Measurements from ENCODE around the gene SAT2. TPM values are rescaled to one million over a fixed set of nuclear protein-coding genes. Genes with fewer than 3 reads are reported as not detected.
"Not testable (repeated sequence)": the region's sequence is repeated elsewhere in the genome, so short reads cannot be mapped to it uniquely, and the experiment has no call there.

SAT2 gene
- total RNA-seq, 2 experiments from 2014 or later = 15.9 to 22.2 TPM

DNA sequence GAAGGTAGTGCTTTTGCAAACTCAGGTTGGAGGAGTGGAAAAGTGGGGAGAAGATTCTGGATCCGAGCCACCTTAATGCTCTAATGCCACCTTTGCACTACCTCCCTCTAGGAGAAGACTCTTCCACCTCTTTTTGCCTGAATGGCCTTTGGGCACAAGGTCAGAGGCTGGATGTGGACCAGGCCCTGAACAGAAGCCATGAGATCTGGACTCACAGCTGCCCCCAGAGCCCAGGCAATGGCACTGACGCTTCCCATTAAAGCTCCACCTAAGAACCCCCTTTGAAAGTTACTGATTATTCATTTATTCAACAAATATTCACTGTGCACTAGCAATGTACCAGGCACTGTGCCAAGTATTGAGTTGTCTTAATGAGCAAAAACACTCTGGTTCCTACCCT lies 5.5 kb upstream of the SAT2 start:
- intact Hi-C loops (cut with DNase I, micrococcal nuclease) = loop anchor here in 1 of 2 experiments (5.0 kb wide), 1 partner anchor 39 kb away; no protein-coding TSS in a partner anchor
- ChIA-PET CTCF (interaction anchor here (0.7 to 4.9 kb wide), 12 partner anchors 9 to 407 kb away, joined by 3 to 20 read pairs (median 5); partner anchors contain the start of genes ATP1B2, TP53 and WRAP53), POLR2A (interaction anchor here (0.6 kb wide), 1 partner anchor 49 kb away, joined by 7 read pairs; no protein-coding TSS in a partner anchor)
- no peaks in the 10 kb centered on the region for H3K9me3 Mint-ChIP-seq (ENCODE audit: low read depth)
- H3K4me3 Mint-ChIP-seq = no peak overlapping the region
- H3K27ac Mint-ChIP-seq = no peak overlapping the region
- H3K4me1 Mint-ChIP-seq = no peaks in the 10 kb centered on the region
- no peaks in the 10 kb centered on the region for H3K27me3 Mint-ChIP-seq
- DNase-seq (no peak), ATAC-seq (no peak)
- no peaks in the 10 kb centered on the region for H3K36me3 Mint-ChIP-seq (ENCODE audit: low read depth)

DNA sequence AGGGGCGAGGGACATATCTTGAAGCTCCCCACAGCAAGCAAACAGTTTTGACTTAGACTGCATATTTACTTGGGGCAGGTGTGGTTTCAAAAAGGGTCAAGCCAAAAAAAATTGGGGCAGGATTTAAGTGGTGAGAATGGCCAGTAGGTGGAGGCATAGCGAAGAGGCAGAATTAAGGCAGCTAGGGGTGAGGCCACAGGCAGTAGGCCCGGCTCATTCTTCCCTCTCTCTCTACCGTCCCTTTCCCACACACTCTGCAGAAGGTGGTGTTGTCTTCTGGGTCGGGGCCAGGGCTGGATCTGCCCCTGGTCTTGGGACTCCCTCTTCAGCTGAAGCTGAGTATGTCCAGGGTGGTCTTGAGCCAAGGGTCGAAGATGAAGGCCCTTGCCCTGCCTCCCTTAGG lies 4.9 kb upstream of the SAT2 start:
- no peaks in the 10 kb centered on the region for H3K36me3 Mint-ChIP-seq (ENCODE audit: low read depth)
- peaks cover 2% of the 10 kb centered on the region for H3K4me1 Mint-ChIP-seq
- no peak overlapping the region for H3K4me3 Mint-ChIP-seq
- DNase-seq (peak; percentile 59), ATAC-seq (peak; percentile 46)
- no peaks in the 10 kb centered on the region for H3K27me3 Mint-ChIP-seq
- intact Hi-C loops (cut with DNase I, micrococcal nuclease) = loop anchor here (1.0 to 5.0 kb wide), 3 partner anchors 40 to 86 kb away; partner anchors contain the start of gene WRAP53 (in 2 of the 2)
- H3K9me3 Mint-ChIP-seq (ENCODE audit: low read depth) = no peaks in the 10 kb centered on the region
- no peak overlapping the region for H3K27ac Mint-ChIP-seq
- POLR2A ChIA-PET = interaction anchor here (0.6 kb wide), 2 partner anchors 9 to 49 kb away, joined by 3 to 7 read pairs; no protein-coding TSS in a partner anchor
- CTCF ChIA-PET = interaction anchor here (0.6 to 4.9 kb wide), 15 partner anchors 10 to 407 kb away, joined by 3 to 20 read pairs (median 5); partner anchors contain the start of genes ATP1B2, TP53 and WRAP53

DNA sequence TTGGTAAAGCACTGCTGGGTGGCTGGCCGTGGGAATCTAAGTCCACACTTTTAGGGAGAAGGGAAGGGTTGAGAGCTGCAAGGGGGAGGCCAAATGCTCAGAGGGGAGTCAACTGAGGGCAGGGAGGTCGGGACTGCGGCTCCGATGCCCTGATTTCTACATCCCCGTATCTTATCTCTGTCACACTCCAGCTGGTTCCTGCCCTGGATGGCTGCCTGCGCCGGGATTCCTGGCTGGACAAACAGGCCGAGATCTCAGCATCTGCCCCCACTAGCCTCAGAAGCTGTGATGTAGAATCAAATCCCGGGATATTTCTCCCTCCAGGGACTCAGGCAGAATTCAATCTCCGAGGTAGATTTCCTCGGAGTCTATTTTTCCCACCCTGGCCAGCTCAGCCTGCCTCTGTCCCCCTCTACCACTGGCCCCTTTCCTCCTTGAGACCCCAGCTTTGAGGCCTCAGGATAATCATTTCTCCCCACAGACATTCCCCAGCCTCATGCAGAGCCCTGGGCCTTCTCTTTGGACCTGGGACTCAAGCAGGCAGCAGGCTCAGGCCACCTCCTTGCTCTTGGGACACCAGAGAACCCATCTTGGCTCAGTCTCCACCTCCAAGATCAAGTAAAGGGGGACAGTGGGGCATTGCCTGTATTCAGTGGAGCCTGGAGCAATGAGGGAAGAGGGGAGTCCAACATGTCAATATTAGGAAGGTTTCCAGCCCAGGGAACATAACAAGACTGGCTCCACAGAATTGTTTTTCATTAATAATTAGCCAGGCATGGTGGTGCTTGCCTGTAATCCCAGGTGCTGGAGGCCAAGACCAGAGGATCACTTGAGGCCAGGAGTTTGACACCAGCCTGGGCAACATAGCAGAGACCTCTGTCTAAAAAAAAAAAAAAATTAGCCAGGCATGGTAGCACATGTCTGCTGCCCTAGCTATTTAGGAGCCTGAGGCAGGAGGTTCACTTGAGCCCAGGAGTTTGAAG lies 4.1 kb upstream of the SAT2 start:
- H3K27me3 Mint-ChIP-seq = no peaks in the 10 kb centered on the region
- peaks cover 5% of the 10 kb centered on the region for H3K4me1 Mint-ChIP-seq
- no peaks in the 10 kb centered on the region for H3K36me3 Mint-ChIP-seq (ENCODE audit: low read depth)
- no peak overlapping the region for H3K27ac Mint-ChIP-seq
- ChIA-PET CTCF (interaction anchor here (0.7 to 4.9 kb wide), 12 partner anchors 11 to 116 kb away, joined by 3 to 20 read pairs (median 6); partner anchors contain the start of genes ATP1B2, TP53 and WRAP53), POLR2A (interaction anchor here (0.6 kb wide), 1 partner anchor 10 kb away, joined by 3 read pairs; no protein-coding TSS in a partner anchor)
- DNase-seq = no peak
- H3K4me3 Mint-ChIP-seq = no peak overlapping the region
- no peaks in the 10 kb centered on the region for H3K9me3 Mint-ChIP-seq (ENCODE audit: low read depth)
- no peak for ATAC-seq
- intact Hi-C loops (cut with DNase I, micrococcal nuclease) = loop anchor here (1.0 to 5.0 kb wide), 3 partner anchors 41 to 87 kb away; partner anchors contain the start of gene WRAP53 (in 2 of the 2)

DNA sequence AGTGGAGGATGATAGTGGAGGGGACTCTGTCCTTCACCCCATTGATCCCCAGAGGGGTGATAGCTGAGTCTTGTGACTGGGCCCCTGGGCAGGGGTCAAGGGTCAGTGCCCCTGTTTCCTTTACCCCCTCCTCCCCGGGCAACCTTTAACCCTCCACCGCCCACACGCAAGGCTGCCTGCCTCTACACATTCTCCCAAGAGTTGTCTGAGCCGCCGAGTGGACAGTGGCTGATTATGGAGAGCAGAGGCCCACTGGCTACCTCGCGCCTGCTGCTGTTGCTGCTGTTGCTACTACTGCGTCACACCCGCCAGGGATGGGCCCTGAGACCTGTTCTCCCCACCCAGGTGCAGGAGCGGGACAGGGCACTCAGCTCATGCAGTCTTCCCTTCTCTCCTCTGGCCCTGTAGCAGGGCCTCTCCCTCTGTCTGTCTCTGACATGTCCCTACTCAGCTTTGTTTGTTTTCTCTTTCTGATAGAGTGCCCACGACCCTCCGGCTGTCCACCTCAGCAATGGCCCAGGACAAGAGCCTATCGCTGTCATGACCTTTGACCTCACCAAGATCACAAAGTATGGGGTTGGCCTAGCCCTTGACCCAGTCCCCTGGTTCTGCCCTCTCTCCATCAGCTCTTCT lies 2.4 kb upstream of the SAT2 start, which contains the start of gene SHBG:
SHBG (plus strand) TSS at position 197 of the 633 bp plus-strand sequence; CDS start at position 235, 38 bp downstream.
- POLR2A ChIA-PET = no interaction called here
- Mint-ChIP-seq H3K4me1 (peaks cover 11% of the 10 kb centered on the region), H3K27ac (no peak within 1 kb of the TSS), H3K9me3 (ENCODE audit: low read depth) (no peaks in the 10 kb centered on the region), H3K36me3 (ENCODE audit: low read depth) (peaks cover 1% of the 10 kb centered on the region), H3K27me3 (no peaks in the 10 kb centered on the region), H3K4me3 (no peak within 1 kb of the TSS)
- intact Hi-C loops (cut with DNase I, micrococcal nuclease) = loop anchor here in 1 of 2 experiments (5.0 kb wide), 1 partner anchor 42 kb away; no protein-coding TSS in a partner anchor
- DNase-seq (no peak), ATAC-seq (no peak)
- CTCF ChIA-PET = interaction anchor here (0.6 to 4.9 kb wide), 4 partner anchors 12 to 57 kb away, joined by 3 to 20 read pairs (median 5); partner anchors contain the start of gene TP53

DNA sequence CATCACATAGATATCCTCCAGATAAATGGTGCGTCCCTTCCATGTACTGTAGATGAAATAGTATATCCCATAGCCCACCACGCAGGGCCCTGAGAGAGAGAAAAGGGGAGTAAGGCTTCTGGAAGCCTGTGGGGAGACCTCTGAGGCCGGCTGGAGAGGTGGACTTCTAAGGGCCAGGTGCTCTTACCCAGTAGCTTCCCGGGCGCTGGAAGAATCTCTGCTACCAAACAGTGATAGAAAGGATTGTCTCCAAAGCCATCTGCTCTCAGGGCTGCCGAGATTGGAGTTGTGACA lies 718 bp downstream of the SAT2 start:
- no peaks in the 10 kb centered on the region for H3K27me3 Mint-ChIP-seq
- intact Hi-C loops (cut with DNase I, micrococcal nuclease) = loop anchor here (1.0 kb wide), 3 partner anchors 12 to 61 kb away; partner anchors contain the start of genes ATP1B2 (in 1 of the 2) and WRAP53 (in 1 of the 2)
- no peaks in the 10 kb centered on the region for H3K9me3 Mint-ChIP-seq (ENCODE audit: low read depth)
- DNase-seq (no peak), ATAC-seq (no peak)
- peak overlapping the region; percentile 78 for H3K27ac Mint-ChIP-seq
- ChIA-PET CTCF (interaction anchor here (0.6 to 1.3 kb wide), 6 partner anchors 14 to 194 kb away, joined by 3 to 4 read pairs (median 3); partner anchors contain the start of gene TP53), POLR2A (interaction anchor here (1.2 to 1.5 kb wide), 3 partner anchors 12 to 61 kb away, joined by 3 to 7 read pairs (median 5); partner anchors contain the start of genes FXR2 and TP53)
- peak overlapping the region; percentile 83 for H3K4me3 Mint-ChIP-seq
- H3K4me1 Mint-ChIP-seq = peaks cover 11% of the 10 kb centered on the region
- peaks cover 1% of the 10 kb centered on the region for H3K36me3 Mint-ChIP-seq (ENCODE audit: low read depth)

DNA sequence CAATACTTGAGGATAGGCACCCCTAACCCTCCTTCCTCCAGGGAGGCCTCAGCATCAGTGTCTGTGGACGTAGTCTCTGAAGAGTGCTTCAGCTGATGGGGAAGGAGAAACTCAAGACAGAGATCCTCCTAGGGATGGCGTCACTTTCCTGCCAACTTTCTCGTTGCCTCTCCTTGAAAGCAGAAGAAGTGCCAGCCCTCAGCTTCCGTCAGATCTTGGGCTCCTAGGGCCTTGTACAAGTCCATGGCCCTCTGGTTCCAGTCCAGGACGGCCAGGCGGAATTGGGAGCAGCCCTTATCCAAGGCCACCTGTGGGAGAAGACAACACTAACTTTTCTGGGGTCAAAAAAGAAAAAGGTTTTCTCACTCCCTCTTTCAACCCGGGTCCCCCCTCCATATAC lies 1.3 kb downstream of the SAT2 start:
- no peak for ATAC-seq
- CTCF ChIA-PET = interaction anchor here (1.0 to 1.3 kb wide), 4 partner anchors 16 to 61 kb away, joined by 3 to 4 read pairs (median 3); partner anchors contain the start of gene TP53
- Mint-ChIP-seq H3K27ac (no peak overlapping the region), H3K9me3 (ENCODE audit: low read depth) (no peaks in the 10 kb centered on the region), H3K27me3 (no peaks in the 10 kb centered on the region), H3K4me3 (peak overlapping the region; percentile 83), H3K4me1 (peaks cover 11% of the 10 kb centered on the region), H3K36me3 (ENCODE audit: low read depth) (peaks cover 1% of the 10 kb centered on the region)
- intact Hi-C loops (cut with DNase I, micrococcal nuclease) = no loop called here
- POLR2A ChIA-PET = interaction anchor here (0.6 kb wide), 1 partner anchor 33 kb away, joined by 4 read pairs; no protein-coding TSS in a partner anchor
- DNase-seq = no peak

DNA sequence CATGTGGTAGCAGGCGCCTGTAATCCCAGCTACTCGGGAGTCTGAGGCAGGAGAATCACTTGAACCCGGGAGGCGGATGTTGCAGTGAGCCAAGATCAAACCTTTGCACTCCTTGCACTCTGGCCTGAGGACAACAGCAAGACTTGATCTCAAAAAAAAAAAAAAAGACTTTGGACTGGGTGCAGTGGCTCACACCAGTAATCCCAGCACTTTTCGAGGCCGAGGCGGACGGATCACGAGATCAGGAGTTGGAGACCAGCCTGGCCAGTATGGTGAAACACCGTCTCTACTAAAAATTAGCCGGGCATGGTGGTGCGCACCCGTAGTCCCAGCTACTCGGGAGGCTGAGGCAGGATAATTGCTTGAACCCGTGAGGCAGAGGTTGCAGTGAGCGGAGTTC lies 1.9 kb downstream of the SAT2 start:
- ATAC-seq; H3K36me3 Mint-ChIP-seq (ENCODE audit: low read depth); H3K27me3 Mint-ChIP-seq; DNase-seq; POLR2A ChIA-PET; H3K27ac Mint-ChIP-seq; intact Hi-C loops (cut with DNase I, micrococcal nuclease); H3K4me3 Mint-ChIP-seq; H3K9me3 Mint-ChIP-seq (ENCODE audit: low read depth): not testable (repeated sequence)
- peaks cover 11% of the 10 kb centered on the region for H3K4me1 Mint-ChIP-seq
- CTCF ChIA-PET = interaction anchor here (1.0 kb wide), 1 partner anchor 47 kb away, joined by 3 read pairs; no protein-coding TSS in a partner anchor

DNA sequence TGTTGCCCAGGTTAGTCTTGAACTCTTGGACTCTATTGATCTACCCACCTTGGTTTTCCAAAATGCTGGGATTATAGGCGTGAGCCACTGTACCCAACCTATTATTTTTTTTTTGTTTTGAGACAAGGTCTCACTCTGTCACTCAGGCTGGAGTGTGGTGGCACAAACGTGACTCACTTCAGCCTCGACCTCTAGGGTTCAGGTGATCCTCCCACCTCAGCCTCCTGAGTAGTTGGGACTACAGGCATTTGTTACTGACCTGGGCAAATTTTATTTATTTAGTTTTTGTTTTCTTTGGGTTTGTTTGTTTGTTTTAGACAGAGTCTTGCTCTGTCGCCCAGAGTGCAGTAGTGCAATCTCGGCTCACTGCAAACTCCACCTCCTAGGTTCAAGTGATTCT lies 4.0 kb downstream of the SAT2 start:
- peaks cover 11% of the 10 kb centered on the region for H3K4me1 Mint-ChIP-seq
- no peak for DNase-seq
- ChIA-PET CTCF (no interaction called here), POLR2A (interaction anchor here (0.7 kb wide), 1 partner anchor 212 kb away, joined by 4 read pairs; no protein-coding TSS in a partner anchor)
- H3K9me3 Mint-ChIP-seq (ENCODE audit: low read depth) = no peaks in the 10 kb centered on the region
- no peak overlapping the region for H3K27ac Mint-ChIP-seq
- no peaks in the 10 kb centered on the region for H3K27me3 Mint-ChIP-seq
- no peak overlapping the region for H3K4me3 Mint-ChIP-seq
- intact Hi-C loops (cut with DNase I, micrococcal nuclease) = no loop called here
- H3K36me3 Mint-ChIP-seq (ENCODE audit: low read depth) = peaks cover 1% of the 10 kb centered on the region
- no peak for ATAC-seq

DNA sequence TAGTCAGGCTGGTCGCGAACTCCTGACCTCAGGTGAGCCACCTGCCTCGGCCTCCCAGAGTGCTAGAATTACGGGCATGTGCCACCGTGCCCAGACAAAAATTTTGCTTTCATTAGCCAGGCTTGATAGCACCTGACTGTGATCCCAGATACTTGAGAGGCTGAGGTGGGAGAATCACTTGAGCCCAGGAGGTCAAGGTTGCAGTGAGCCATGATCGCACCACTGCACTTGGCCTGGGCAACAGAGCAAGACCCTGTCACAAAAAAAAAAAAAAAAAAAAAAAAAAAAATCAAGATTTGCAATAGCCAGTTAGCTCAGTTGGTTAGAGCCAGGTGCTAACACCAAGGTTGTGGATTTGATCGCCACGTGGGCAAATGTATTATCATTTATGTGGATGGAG lies 6.8 kb downstream of the SAT2 start:
- intact Hi-C loops (cut with DNase I, micrococcal nuclease) = no loop called here
- no peak overlapping the region for H3K27ac Mint-ChIP-seq
- ChIA-PET POLR2A (no interaction called here), CTCF (interaction anchor here (0.8 to 1.0 kb wide), 2 partner anchors 12 to 29 kb away, joined by 3 to 4 read pairs; no protein-coding TSS in a partner anchor)
- H3K4me1 Mint-ChIP-seq = no peaks in the 10 kb centered on the region
- H3K9me3 Mint-ChIP-seq (ENCODE audit: low read depth) = no peaks in the 10 kb centered on the region
- DNase-seq (no peak), ATAC-seq (no peak)
- no peak overlapping the region for H3K4me3 Mint-ChIP-seq
- H3K36me3 Mint-ChIP-seq (ENCODE audit: low read depth) = no peaks in the 10 kb centered on the region
- H3K27me3 Mint-ChIP-seq = no peaks in the 10 kb centered on the region

DNA sequence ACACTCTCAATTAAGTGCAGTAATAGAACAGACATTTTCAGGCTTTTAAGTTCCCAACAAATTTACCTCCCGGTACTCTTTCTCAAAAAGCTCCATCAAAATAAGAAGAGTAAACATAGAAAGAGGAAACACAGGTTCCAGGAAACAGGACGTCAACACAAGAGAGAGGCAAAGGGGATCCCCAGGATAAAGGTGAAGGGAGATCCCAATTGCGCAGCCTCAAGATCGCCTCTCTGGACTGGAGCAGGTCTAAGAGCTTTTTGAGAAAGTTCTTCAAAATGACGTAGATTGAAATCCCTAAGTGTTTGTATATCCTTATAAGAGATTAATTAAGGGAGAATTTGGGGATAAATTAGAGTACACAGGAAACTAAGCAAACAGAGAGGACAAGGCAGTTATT lies 9.0 kb downstream of the SAT2 start:
- Mint-ChIP-seq H3K36me3 (ENCODE audit: low read depth) (peaks cover 1% of the 10 kb centered on the region), H3K27ac (no peak overlapping the region), H3K4me1 (peaks cover 2% of the 10 kb centered on the region), H3K9me3 (ENCODE audit: low read depth) (no peaks in the 10 kb centered on the region), H3K4me3 (no peak overlapping the region), H3K27me3 (no peaks in the 10 kb centered on the region)
- no peak for DNase-seq
- intact Hi-C loops (cut with DNase I, micrococcal nuclease) = loop anchor here in 1 of 2 experiments (5.0 kb wide), 1 partner anchor 224 kb away; no protein-coding TSS in a partner anchor
- no peak for ATAC-seq
- ChIA-PET CTCF (interaction anchor here (0.7 to 1.1 kb wide), 2 partner anchors 58 to 147 kb away, joined by 3 read pairs; no protein-coding TSS in a partner anchor), POLR2A (no interaction called here)
